GM23248 (cell line): ENCODE data around the gene TRIM44.
"Not testable (repeated sequence)": the region's sequence is repeated elsewhere in the genome, so short reads cannot be mapped to it uniquely, and the experiment has no call there.

Experiments used
- EZH2 ChIP-seq: fragments of 200-600 bp; sonication (generic); IDR thresholded peaks from 2 replicates; pipeline ENCODE4 v1.6.1; 2018; ENCODE audit warnings: antibody characterized with exemption, mild to moderate bottlenecking; ENCODE audit not compliant: insufficient read depth, poor library complexity, severe bottlenecking
- EZH2phosphoT487 ChIP-seq: fragments of 200-600 bp; sonication (generic); IDR thresholded peaks from 2 replicates; pipeline ENCODE4 v1.6.1; 2018; ENCODE audit warnings: antibody characterized with exemption, moderate library complexity, mild to moderate bottlenecking, low read depth; ENCODE audit not compliant: insufficient read depth

- TF ChIP-seq EZH2, EZH2phosphoT487: not testable (repeated sequence)
These were observed 197.6 kb downstream of the TRIM44 start for GRCh38 chr11:35860194-35860593.
